ENCODE measurements around the gene RANBP3.

The RANBP3 gene

GRCh38 chr19:5936292-5936592 is 41.7 kb downstream of the RANBP3 start:
- Histone ChIP-seq H3K9me3 (ENCODE audit: severe bottlenecking) (no peaks in the 10 kb centered on the region), H3K4me1 (ENCODE audit: insufficient read depth, poor library complexity, severe bottlenecking) (no peaks in the 10 kb centered on the region), H3K4me3 (ENCODE audit: severe bottlenecking) (no peak overlapping the region), H3K36me3 (ENCODE audit: low read depth) (peaks cover 28% of the 10 kb centered on the region), H3K27me3 (ENCODE audit: insufficient read depth, poor library complexity, severe bottlenecking) (no peaks in the 10 kb centered on the region), H3K27ac (ENCODE audit: poor library complexity, severe bottlenecking) (no peak overlapping the region)
- DNase-seq (ENCODE audit: low spot score) (no peak), ATAC-seq (ENCODE audit: low read depth) (no peak)
- TF ChIP-seq, protein P1, sequence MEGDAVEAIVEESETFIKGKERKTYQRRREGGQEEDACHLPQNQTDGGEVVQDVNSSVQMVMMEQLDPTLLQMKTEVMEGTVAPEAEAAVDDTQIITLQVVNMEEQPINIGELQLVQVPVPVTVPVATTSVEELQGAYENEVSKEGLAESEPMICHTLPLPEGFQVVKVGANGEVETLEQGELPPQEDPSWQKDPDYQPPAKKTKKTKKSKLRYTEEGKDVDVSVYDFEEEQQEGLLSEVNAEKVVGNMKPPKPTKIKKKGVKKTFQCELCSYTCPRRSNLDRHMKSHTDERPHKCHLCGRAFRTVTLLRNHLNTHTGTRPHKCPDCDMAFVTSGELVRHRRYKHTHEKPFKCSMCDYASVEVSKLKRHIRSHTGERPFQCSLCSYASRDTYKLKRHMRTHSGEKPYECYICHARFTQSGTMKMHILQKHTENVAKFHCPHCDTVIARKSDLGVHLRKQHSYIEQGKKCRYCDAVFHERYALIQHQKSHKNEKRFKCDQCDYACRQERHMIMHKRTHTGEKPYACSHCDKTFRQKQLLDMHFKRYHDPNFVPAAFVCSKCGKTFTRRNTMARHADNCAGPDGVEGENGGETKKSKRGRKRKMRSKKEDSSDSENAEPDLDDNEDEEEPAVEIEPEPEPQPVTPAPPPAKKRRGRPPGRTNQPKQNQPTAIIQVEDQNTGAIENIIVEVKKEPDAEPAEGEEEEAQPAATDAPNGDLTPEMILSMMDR (IDR thresholded peaks at IDR 0.05; ENCODE audit: poor library complexity, severe bottlenecking), result no peak

DNA sequence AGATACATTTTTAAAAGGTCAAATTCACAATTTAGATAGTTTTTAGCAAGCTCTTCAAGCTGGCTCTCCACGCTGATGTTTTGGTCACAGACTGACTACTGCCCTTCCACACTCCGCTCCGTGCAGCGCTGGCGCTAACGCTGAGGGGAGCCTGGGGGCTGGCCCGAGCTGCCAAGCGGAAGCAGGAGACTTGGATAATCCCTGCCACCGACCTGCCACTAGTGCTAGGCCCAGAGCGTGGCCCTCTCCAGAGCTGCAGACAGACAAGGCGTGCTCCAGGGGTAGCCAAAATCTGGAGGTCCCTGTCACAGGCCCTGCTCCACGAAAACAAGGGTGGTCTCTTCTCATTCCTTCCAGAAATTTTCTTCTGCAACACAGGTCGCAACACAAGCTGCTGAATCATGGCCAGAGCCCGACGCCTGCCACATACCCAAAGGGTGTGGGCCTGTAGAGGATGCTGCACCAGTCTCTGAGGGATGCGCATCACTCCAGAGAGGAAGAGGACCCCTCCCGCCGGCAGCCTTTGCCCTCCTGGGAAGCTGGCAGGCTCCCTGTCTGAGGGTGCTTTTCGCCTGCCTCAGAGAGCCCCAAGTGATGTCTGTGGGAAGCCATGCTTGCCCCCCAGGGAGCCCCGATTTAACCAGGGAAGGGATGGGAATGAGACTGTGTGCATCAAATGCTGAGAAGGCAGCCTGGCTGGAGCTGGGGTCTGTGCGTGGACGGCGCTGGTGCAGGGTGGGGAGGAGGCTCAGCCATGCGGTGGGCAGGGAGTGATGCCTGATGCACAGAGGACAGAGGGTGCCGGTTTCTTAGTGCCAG is 42.3 kb downstream of the RANBP3 start:
- Histone ChIP-seq H3K4me1 (ENCODE audit: insufficient read depth, poor library complexity, severe bottlenecking) (no peaks in the 10 kb centered on the region), H3K9me3 (ENCODE audit: severe bottlenecking) (no peaks in the 10 kb centered on the region), H3K4me3 (ENCODE audit: severe bottlenecking) (no peak overlapping the region), H3K27me3 (ENCODE audit: insufficient read depth, poor library complexity, severe bottlenecking) (no peaks in the 10 kb centered on the region), H3K36me3 (ENCODE audit: low read depth) (peaks cover 23% of the 10 kb centered on the region), H3K27ac (ENCODE audit: poor library complexity, severe bottlenecking) (no peak overlapping the region)
- no peak for DNase-seq (ENCODE audit: low spot score)
- ATAC-seq (ENCODE audit: low read depth), result no peak
- TF ChIP-seq, protein P1 (IDR thresholded peaks at IDR 0.05; ENCODE audit: poor library complexity, severe bottlenecking), result no peak

DNA sequence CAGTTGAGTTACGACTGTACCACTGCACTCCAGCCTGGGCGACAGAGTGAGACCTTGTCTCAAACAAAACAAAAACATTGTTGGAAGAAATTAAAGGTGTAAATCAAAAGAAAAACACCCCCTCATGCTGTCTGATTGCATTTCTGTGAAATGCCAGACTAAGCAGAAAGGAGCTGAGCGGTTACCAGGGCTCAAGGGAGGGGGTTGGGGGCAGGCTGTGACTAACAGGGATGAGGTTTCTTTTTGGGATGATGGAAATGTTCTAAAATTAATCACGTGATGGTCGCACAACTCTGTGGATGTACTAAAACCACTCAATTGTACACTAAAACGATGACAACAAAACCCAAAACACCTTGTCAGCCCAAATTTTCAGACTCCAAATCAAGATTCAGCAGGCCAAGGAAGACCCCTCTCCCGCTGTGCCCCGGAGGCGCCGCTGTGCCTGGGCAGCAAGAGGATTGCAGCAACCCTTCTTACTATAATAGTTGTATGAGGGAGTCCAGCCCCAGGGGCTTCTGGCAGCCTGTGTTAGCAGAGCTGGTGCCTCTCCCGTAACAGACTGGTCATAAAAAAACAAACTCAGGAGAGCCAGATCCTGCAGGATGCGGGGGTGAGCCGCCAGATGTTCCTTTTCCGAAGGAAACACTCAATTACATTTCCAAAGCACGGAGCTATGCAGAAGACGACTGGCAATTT is 43.0 kb downstream of the RANBP3 start:
- TF ChIP-seq, protein P1 (IDR thresholded peaks at IDR 0.05; ENCODE audit: poor library complexity, severe bottlenecking), result no peak
- peaks cover 16% of the 10 kb centered on the region for H3K36me3 ChIP-seq (ENCODE audit: low read depth)
- H3K9me3 ChIP-seq (ENCODE audit: severe bottlenecking), result no peaks in the 10 kb centered on the region
- no peak for ATAC-seq (ENCODE audit: low read depth)
- no peaks in the 10 kb centered on the region for H3K27me3 ChIP-seq (ENCODE audit: insufficient read depth, poor library complexity, severe bottlenecking)
- no peaks in the 10 kb centered on the region for H3K4me1 ChIP-seq (ENCODE audit: insufficient read depth, poor library complexity, severe bottlenecking)
- DNase-seq (ENCODE audit: low spot score), result no peak
- no peak overlapping the region for H3K27ac ChIP-seq (ENCODE audit: poor library complexity, severe bottlenecking)
- H3K4me3 ChIP-seq (ENCODE audit: severe bottlenecking), result no peak overlapping the region

DNA sequence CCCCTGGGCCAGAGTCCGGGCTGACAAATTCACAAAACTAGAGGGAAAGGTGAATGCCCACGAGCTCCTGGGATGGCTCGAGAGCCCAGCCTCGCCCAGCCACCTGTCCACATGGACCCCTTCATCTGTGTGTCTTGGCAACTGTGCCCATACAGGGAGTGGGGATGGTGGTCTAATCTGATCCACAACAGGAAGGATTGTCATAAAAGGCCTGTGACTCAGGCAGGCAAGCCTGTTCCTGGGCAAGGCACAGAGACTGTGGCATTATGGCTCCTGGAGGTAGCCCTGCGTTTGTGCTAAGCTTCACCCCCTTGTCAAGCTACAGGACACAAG is 43.9 kb downstream of the RANBP3 start:
- Histone ChIP-seq H3K4me3 (ENCODE audit: severe bottlenecking) (no peak overlapping the region), H3K27me3 (ENCODE audit: insufficient read depth, poor library complexity, severe bottlenecking) (no peaks in the 10 kb centered on the region), H3K36me3 (ENCODE audit: low read depth) (peaks cover 16% of the 10 kb centered on the region), H3K9me3 (ENCODE audit: severe bottlenecking) (no peaks in the 10 kb centered on the region), H3K4me1 (ENCODE audit: insufficient read depth, poor library complexity, severe bottlenecking) (no peaks in the 10 kb centered on the region), H3K27ac (ENCODE audit: poor library complexity, severe bottlenecking) (no peak overlapping the region)
- TF ChIP-seq, protein P1 (IDR thresholded peaks at IDR 0.05; ENCODE audit: poor library complexity, severe bottlenecking), result no peak
- no peak for ATAC-seq (ENCODE audit: low read depth)
- DNase-seq (ENCODE audit: low spot score), result no peak

Measured in RWPE2 (cell line).